GM13976 (cell line): ENCODE results near the gene CDHR4.

ENCODE experiments used
- DNase-seq: peaks from one replicate; pipeline ENCODE4 v3.0.0; 2012; ENCODE audit warnings: low spot score
- in situ Hi-C: fragments of 300-500 bp; cut with MboI; formaldehyde crosslinking; loops from one replicate; pipeline ENCODE4 v1.12.0; 2022; ENCODE audit warnings: low sequenced_read_pairs, mixed read lengths, inconsistent platforms; ENCODE audit not compliant: unreplicated experiment
- TF ChIP-seq, protein P1 (sequence below): IDR thresholded peaks from 2 replicates; pipeline ENCODE4 v1.5.1; 2012; ENCODE audit warnings: borderline replicate concordance, mild to moderate bottlenecking; ENCODE audit not compliant: insufficient read depth; ENCODE audit errors: extremely low read depth, missing control alignments, control extremely low read depth

CDHR4 gene

DNA sequence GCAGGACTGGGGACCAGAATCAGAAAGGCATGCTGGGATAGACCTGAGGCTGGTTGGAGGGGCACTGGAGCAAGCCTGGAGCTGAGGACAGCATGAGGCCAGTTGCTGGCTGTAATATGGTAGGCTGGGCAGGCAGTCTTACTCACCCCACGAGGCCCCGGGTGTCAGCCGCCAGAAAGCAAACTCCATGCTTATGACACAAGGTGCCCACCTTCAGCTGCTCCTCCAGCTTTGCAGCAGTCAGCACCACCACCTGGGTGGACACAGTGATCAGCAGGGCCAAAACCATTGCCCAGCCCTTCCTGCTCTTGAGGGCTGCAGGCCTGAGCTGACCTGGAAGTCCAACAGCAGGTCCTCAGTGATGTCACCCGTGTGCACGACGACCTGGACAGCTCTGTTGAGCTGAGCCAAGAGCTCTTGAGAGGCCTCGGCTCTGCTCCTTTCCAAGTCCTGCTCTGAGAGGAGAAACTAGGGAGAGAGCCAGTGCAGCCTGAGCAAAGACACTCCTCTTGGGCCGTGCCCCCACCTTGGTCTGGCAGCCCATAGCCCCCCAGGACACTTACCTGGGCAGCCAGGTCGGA is 13.3 kb upstream of the CDHR4 start:
- DNase-seq, result no peak
- in situ Hi-C loops, result no loop called here

DNA sequence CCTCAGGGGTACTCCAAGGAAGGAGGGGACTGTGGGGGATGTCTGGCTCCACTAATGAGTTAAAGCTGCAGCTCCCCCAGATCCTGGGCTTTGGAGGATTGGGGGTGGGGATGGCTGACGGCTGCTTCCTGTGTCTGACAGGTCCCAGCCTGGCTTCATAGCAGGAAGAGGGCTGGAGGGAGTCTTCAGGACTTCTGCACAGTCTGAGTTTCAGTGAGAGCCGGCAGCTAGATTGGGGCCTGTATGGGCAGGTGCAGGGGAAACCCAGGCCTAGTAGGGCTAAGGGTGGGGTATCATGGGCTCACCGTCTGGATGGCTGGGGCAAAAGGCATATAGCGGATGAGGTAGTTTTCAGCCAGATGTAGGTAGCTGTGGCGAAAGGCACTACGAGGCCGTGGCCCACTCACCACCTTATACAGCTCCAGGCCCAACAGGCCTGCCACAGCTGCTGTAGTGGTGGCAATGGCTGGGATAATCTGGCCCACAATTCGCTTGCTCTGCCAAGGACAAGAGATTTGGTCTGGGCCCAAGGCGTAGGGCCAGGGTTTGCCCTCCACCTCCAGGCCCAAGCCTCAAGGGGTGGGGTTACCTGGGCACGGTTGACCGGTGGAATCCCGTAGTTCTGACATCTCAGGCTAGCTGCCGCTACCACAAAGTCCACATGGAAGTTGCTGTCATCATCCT is 7.9 kb upstream of the CDHR4 start:
- TF ChIP-seq, protein P1, sequence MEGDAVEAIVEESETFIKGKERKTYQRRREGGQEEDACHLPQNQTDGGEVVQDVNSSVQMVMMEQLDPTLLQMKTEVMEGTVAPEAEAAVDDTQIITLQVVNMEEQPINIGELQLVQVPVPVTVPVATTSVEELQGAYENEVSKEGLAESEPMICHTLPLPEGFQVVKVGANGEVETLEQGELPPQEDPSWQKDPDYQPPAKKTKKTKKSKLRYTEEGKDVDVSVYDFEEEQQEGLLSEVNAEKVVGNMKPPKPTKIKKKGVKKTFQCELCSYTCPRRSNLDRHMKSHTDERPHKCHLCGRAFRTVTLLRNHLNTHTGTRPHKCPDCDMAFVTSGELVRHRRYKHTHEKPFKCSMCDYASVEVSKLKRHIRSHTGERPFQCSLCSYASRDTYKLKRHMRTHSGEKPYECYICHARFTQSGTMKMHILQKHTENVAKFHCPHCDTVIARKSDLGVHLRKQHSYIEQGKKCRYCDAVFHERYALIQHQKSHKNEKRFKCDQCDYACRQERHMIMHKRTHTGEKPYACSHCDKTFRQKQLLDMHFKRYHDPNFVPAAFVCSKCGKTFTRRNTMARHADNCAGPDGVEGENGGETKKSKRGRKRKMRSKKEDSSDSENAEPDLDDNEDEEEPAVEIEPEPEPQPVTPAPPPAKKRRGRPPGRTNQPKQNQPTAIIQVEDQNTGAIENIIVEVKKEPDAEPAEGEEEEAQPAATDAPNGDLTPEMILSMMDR, result no peak
- no peak for DNase-seq
- in situ Hi-C loops, result no loop called here

More for the DNA sequence above, 13.3 kb upstream of the CDHR4 start:
- TF ChIP-seq, protein P1, result no peak

DNA sequence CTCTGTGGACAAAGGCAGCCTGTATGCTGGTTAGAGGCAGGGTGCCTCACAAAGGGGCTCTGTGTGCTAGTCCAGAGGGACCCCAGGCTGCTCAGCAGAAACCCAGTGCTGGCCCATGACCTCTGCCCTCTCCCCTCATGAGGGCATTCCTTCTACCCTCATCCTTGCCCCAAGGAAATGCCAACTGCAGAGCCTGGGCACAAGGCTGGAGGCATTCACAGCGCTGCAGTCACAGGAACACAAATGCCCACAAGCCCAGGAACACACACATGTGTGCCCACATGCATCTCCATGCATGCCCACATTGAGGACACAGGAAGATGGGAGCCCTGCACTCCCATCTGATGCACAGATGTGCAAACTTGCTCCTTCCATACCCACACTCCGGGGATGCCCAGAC is 7.2 kb upstream of the CDHR4 start:
- TF ChIP-seq, protein P1, result no peak
- in situ Hi-C loops, result no loop called here
- DNase-seq, result no peak

- TF ChIP-seq, protein P1, result no peak
- DNase-seq, result peak; percentile 73
- in situ Hi-C loops, result no loop called here
Observed at GRCh38 chr3:49805897-49806701, 6.4 kb upstream of the CDHR4 start.

- TF ChIP-seq, protein P1, result no peak
- in situ Hi-C loops, result no loop called here
- no peak for DNase-seq
Observed at GRCh38 chr3:49805367-49805782, 5.7 kb upstream of the CDHR4 start.

DNA sequence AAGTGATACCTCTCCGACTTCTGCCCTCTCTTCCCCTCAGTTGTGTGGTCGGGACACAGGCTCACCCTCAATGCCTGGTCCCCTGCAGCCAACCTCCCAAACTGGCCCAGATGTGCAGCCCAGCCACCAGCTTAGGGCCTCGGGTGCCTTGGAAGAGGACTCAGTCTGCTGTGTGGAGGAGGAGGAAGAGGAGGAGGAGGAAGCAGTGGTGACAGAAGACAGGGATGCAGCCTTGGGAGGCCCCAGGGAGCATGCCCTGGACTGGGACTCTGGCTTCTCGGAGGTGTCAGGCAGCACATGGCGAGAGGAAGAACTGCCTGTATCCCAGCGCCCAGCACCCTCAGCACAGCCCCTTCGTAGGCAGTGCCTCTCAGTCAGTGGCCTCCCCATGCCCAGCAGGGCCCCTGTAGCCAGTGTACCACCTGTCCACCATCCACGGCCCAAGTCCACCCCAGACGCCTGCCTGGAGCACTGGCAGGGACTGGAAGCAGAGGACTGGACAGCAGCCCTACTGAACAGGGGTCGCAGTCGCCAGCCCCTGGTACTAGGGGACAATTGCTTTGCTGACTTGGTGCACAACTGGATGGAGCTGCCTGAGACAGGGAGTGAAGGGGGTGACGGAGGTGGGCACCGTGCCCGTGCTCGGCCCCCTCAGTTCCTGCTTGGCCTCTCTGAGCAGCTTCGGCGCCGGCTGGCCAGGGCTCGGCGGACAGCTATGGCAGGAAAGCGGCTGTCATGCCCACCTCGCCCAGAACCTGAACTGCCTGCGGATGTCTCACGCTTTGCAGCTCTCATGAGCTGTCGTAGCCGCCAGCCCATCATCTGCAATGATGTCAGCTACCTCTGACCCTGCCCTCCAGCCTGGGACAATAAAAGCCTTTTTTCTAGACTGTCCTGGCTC is 4.7 kb upstream of the CDHR4 start:
- DNase-seq, result no peak
- TF ChIP-seq, protein P1, result no peak
- in situ Hi-C loops, result no loop called here
